ENCODE results near the gene OTOP1.
"Not testable (repeated sequence)": the region's sequence is repeated elsewhere in the genome, so short reads cannot be mapped to it uniquely, and the experiment has no call there.

The OTOP1 gene

GRCh38 chr4:4226606-4227438 lies at the start of gene OTOP1:
Gene OTOP1, minus strand, starts transcription at chr4:4226929. Its CDS starts 65 bp downstream, at chr4:4226864.
- H3K9me3 Mint-ChIP-seq, result no peaks in the 10 kb centered on the region

GRCh38 chr4:4274226-4274625 lies 47.5 kb upstream of the OTOP1 start:
- Mint-ChIP-seq H3K9me3 (no peaks in the 10 kb centered on the region), H3K27ac (no peak overlapping the region), H3K27me3 (no peaks in the 10 kb centered on the region), H3K4me3 (no peak overlapping the region), H3K36me3 (ENCODE audit: low read depth) (peaks cover 81% of the 10 kb centered on the region), H3K4me1 (ENCODE audit: low read depth) (peaks cover 30% of the 10 kb centered on the region)
- intact Hi-C loops (cut with micrococcal nuclease), result no loop called here

More at GRCh38 chr4:4226606-4227438, at the start of gene OTOP1:
- intact Hi-C loops (cut with micrococcal nuclease), result no loop called here
- Mint-ChIP-seq H3K4me1 (ENCODE audit: low read depth) (no peaks in the 10 kb centered on the region), H3K4me3 (no peak within 1 kb of the TSS), H3K27ac (no peak within 1 kb of the TSS), H3K27me3 (peaks cover 81% of the 10 kb centered on the region), H3K36me3 (ENCODE audit: low read depth) (no peaks in the 10 kb centered on the region)

GRCh38 chr4:4271912-4272311 lies 45.2 kb upstream of the OTOP1 start:
- peak overlapping the region; percentile 65 for H3K27ac Mint-ChIP-seq
- no peak overlapping the region for H3K4me3 Mint-ChIP-seq

GRCh38 chr4:4270529-4270928 lies 43.8 kb upstream of the OTOP1 start:
- no peaks in the 10 kb centered on the region for H3K27me3 Mint-ChIP-seq
- peaks cover 53% of the 10 kb centered on the region for H3K36me3 Mint-ChIP-seq (ENCODE audit: low read depth)
- peak overlapping the region; percentile 89 for H3K27ac Mint-ChIP-seq
- H3K4me3 Mint-ChIP-seq, result no peak overlapping the region
- intact Hi-C loops (cut with micrococcal nuclease), result no loop called here
- no peaks in the 10 kb centered on the region for H3K9me3 Mint-ChIP-seq
- H3K4me1 Mint-ChIP-seq (ENCODE audit: low read depth), result peaks cover 50% of the 10 kb centered on the region

More at GRCh38 chr4:4271912-4272311, 45.2 kb upstream of the OTOP1 start:
- no peaks in the 10 kb centered on the region for H3K27me3 Mint-ChIP-seq
- H3K36me3 Mint-ChIP-seq (ENCODE audit: low read depth), result peaks cover 63% of the 10 kb centered on the region
- peaks cover 43% of the 10 kb centered on the region for H3K4me1 Mint-ChIP-seq (ENCODE audit: low read depth)
- H3K9me3 Mint-ChIP-seq, result no peaks in the 10 kb centered on the region
- intact Hi-C loops (cut with micrococcal nuclease), result no loop called here

GRCh38 chr4:4269856-4270255 lies 43.1 kb upstream of the OTOP1 start:
- Mint-ChIP-seq H3K9me3 (no peaks in the 10 kb centered on the region), H3K4me1 (ENCODE audit: low read depth) (peaks cover 50% of the 10 kb centered on the region), H3K4me3 (no peak overlapping the region), H3K36me3 (ENCODE audit: low read depth) (peaks cover 46% of the 10 kb centered on the region), H3K27me3 (no peaks in the 10 kb centered on the region), H3K27ac (peak overlapping the region; percentile 89)
- intact Hi-C loops (cut with micrococcal nuclease), result no loop called here

GRCh38 chr4:4269331-4269731 lies 42.6 kb upstream of the OTOP1 start:
- H3K27ac Mint-ChIP-seq, result peak overlapping the region; percentile 89
- H3K4me1 Mint-ChIP-seq (ENCODE audit: low read depth), result peaks cover 46% of the 10 kb centered on the region
- H3K4me3 Mint-ChIP-seq, result peak overlapping the region; percentile 45
- intact Hi-C loops (cut with micrococcal nuclease), result no loop called here
- peaks cover 41% of the 10 kb centered on the region for H3K36me3 Mint-ChIP-seq (ENCODE audit: low read depth)
- no peaks in the 10 kb centered on the region for H3K9me3 Mint-ChIP-seq
- H3K27me3 Mint-ChIP-seq, result peaks cover 1% of the 10 kb centered on the region

- intact Hi-C loops (cut with micrococcal nuclease), result no loop called here
- H3K4me3 Mint-ChIP-seq, result peak overlapping the region; percentile 45
- H3K4me1 Mint-ChIP-seq (ENCODE audit: low read depth), result peaks cover 43% of the 10 kb centered on the region
- peak overlapping the region; percentile 89 for H3K27ac Mint-ChIP-seq
- peaks cover 35% of the 10 kb centered on the region for H3K36me3 Mint-ChIP-seq (ENCODE audit: low read depth)
- peaks cover 1% of the 10 kb centered on the region for H3K27me3 Mint-ChIP-seq
- H3K9me3 Mint-ChIP-seq, result no peaks in the 10 kb centered on the region
Observed at GRCh38 chr4:4268776-4269175, 42.0 kb upstream of the OTOP1 start.

GRCh38 chr4:4267981-4268380 lies 41.3 kb upstream of the OTOP1 start:
- peaks cover 27% of the 10 kb centered on the region for H3K36me3 Mint-ChIP-seq (ENCODE audit: low read depth)

GRCh38 chr4:4260185-4260751 lies 33.5 kb upstream of the OTOP1 start:
- peaks cover 14% of the 10 kb centered on the region for H3K4me1 Mint-ChIP-seq (ENCODE audit: low read depth)
- H3K36me3 Mint-ChIP-seq (ENCODE audit: low read depth), result no peaks in the 10 kb centered on the region
- peak overlapping the region; percentile 67 for H3K27ac Mint-ChIP-seq

More at GRCh38 chr4:4267981-4268380, 41.3 kb upstream of the OTOP1 start:
- Mint-ChIP-seq H3K9me3 (no peaks in the 10 kb centered on the region), H3K4me3 (peak overlapping the region; percentile 26), H3K27me3 (peaks cover 1% of the 10 kb centered on the region), H3K27ac (peak overlapping the region; percentile 89), H3K4me1 (ENCODE audit: low read depth) (peaks cover 43% of the 10 kb centered on the region)
- intact Hi-C loops (cut with micrococcal nuclease), result no loop called here

GRCh38 chr4:4259484-4260100 lies 32.9 kb upstream of the OTOP1 start:
- H3K4me1 Mint-ChIP-seq (ENCODE audit: low read depth), result peaks cover 15% of the 10 kb centered on the region
- peak overlapping the region; percentile 9 for H3K4me3 Mint-ChIP-seq
- H3K27ac Mint-ChIP-seq, result peak overlapping the region; percentile 67
- H3K27me3 Mint-ChIP-seq, result peaks cover 12% of the 10 kb centered on the region
- no peaks in the 10 kb centered on the region for H3K9me3 Mint-ChIP-seq
- H3K36me3 Mint-ChIP-seq (ENCODE audit: low read depth), result no peaks in the 10 kb centered on the region
- intact Hi-C loops (cut with micrococcal nuclease), result loop anchor here (1.0 kb wide), 1 partner anchor 76 kb away; no protein-coding TSS in a partner anchor

More at GRCh38 chr4:4260185-4260751, 33.5 kb upstream of the OTOP1 start:
- Mint-ChIP-seq H3K27me3 (peaks cover 10% of the 10 kb centered on the region), H3K4me3 (peak overlapping the region; percentile 9), H3K9me3 (no peaks in the 10 kb centered on the region)
- intact Hi-C loops (cut with micrococcal nuclease), result loop anchor here (1.0 kb wide), 1 partner anchor 75 kb away; no protein-coding TSS in a partner anchor

GRCh38 chr4:4257705-4258104 lies 31.0 kb upstream of the OTOP1 start:
- H3K36me3 Mint-ChIP-seq (ENCODE audit: low read depth); H3K27ac Mint-ChIP-seq; H3K4me3 Mint-ChIP-seq; H3K9me3 Mint-ChIP-seq; intact Hi-C loops (cut with micrococcal nuclease): not testable (repeated sequence)
- Mint-ChIP-seq H3K27me3 (peaks cover 20% of the 10 kb centered on the region), H3K4me1 (ENCODE audit: low read depth) (peaks cover 20% of the 10 kb centered on the region)

- no peaks in the 10 kb centered on the region for H3K36me3 Mint-ChIP-seq (ENCODE audit: low read depth)
- H3K9me3 Mint-ChIP-seq, result no peaks in the 10 kb centered on the region
- H3K4me3 Mint-ChIP-seq, result no peak overlapping the region
- H3K27ac Mint-ChIP-seq, result no peak overlapping the region
- peaks cover 21% of the 10 kb centered on the region for H3K27me3 Mint-ChIP-seq
- intact Hi-C loops (cut with micrococcal nuclease), result no loop called here
- peaks cover 20% of the 10 kb centered on the region for H3K4me1 Mint-ChIP-seq (ENCODE audit: low read depth)
Observed at GRCh38 chr4:4256799-4257198, 30.1 kb upstream of the OTOP1 start.

GRCh38 chr4:4254666-4255065 lies 27.9 kb upstream of the OTOP1 start:
- Mint-ChIP-seq H3K36me3 (ENCODE audit: low read depth) (no peaks in the 10 kb centered on the region), H3K9me3 (no peaks in the 10 kb centered on the region), H3K4me3 (no peak overlapping the region), H3K4me1 (ENCODE audit: low read depth) (peaks cover 11% of the 10 kb centered on the region), H3K27ac (no peak overlapping the region), H3K27me3 (peaks cover 31% of the 10 kb centered on the region)
- intact Hi-C loops (cut with micrococcal nuclease), result no loop called here

GRCh38 chr4:4254199-4254598 lies 27.5 kb upstream of the OTOP1 start:
- H3K27ac Mint-ChIP-seq, result no peak overlapping the region
- intact Hi-C loops (cut with micrococcal nuclease), result no loop called here
- H3K9me3 Mint-ChIP-seq, result no peaks in the 10 kb centered on the region
- no peak overlapping the region for H3K4me3 Mint-ChIP-seq
- no peaks in the 10 kb centered on the region for H3K36me3 Mint-ChIP-seq (ENCODE audit: low read depth)
- H3K27me3 Mint-ChIP-seq, result peaks cover 31% of the 10 kb centered on the region
- peaks cover 9% of the 10 kb centered on the region for H3K4me1 Mint-ChIP-seq (ENCODE audit: low read depth)
